Right atrium auricular region (tissue), 2 donors: ENCODE measurements around the gene MIB1. TPM values are rescaled to one million over a fixed set of nuclear protein-coding genes. Genes with fewer than 3 reads are reported as not detected.

Source experiments
- DNase-seq: peaks from one replicate; pipeline ENCODE4 v3.0.0-alpha.2; 2019; ENCODE audit warnings: low spot score
- H3K27ac ChIP-seq, 2 donors: fragments of 200-600 bp; sonication (generic); 1 replicate in 1 of 2; 2 replicates in 1 of 2; pipeline ENCODE4 v1.5.1; 2016 to 2019
- H3K27me3 ChIP-seq, 2 donors: fragments of 200-600 bp; sonication (generic); one replicate each; pipeline versions ENCODE4 v1.5.1 to v1.6.0; 2017 to 2019
- H3K36me3 ChIP-seq: fragments of 200-600 bp; sonication (generic); one replicate; pipeline ENCODE4 v1.5.1; 2016
- H3K4me1 ChIP-seq, 2 donors: fragments of 200-600 bp; sonication (generic); one replicate each; pipeline versions ENCODE4 v1.5.1 to v1.6.0; 2017 to 2019
- H3K4me3 ChIP-seq, 2 donors: fragments of 200-600 bp; sonication (generic); 1 replicate in 1 of 2; 2 replicates in 1 of 2; pipeline ENCODE4 v1.5.1; 2017 to 2019; ENCODE audit warnings: mild to moderate bottlenecking in 1 of 2, moderate library complexity in 1 of 2
- H3K9me3 ChIP-seq, 2 donors: fragments of 200-600 bp; sonication (generic); one replicate each; pipeline ENCODE4 v1.5.1; 2019
- total RNA-seq, 2 donors: library from RNA; depleted of rRNA; stranded (reverse); fragments of >200 nt; gene quantifications; one replicate each; pipeline ENCODE4 v1.1.0, GENCODE V29; 2016
- TF ChIP-seq, protein P1 (sequence below), 2 donors: fragments of 200-600 bp; sonication (generic); IDR thresholded peaks; one replicate each; pipeline ENCODE4 v1.5.1; 2019; ENCODE audit warnings: antibody characterized with exemption in 2 of 2

MIB1 gene
- 10 to 100 TPM; 16.7 to 20.8 TPM for total RNA-seq

DNA sequence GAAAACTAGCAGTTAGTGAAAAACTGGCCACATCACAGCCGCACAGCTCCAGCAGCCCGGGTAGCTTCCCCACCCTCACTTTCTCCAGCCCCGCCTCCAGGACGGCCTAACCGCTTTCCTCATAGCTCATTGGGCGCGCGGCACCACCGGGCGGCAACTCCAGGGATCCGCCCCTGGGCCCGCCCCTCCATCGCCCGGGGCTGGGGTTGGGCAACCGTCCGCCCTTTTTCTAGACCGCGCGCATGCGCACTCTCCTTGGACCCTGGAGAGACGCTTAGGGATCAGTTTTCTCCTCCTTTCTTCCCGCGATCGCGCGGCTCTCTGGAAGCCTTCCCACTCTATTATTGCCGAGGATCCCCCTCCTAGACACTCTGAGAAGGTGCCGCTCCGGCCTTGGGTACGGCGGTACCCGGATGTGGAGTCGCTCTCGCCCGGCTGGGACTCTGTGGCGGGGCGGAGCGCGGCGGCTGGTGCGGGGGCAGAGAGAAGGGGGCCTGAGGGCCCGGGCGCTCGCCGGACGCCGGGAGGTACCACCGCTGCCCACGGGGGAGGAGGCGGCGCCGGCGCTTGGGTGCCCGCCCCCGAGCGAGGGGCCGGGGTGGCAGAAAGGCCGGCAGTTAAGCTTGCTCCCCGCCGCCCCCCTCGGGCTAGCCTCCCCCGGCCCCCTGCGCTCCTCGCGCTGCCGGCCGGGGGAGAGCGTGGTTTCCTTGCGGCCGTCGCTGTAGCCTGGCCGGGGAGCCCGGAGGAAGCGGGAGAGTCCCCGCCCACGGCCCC lies at the start of gene MIB1:
Gene MIB1 (plus strand): TSS at position 255 of the 774 bp plus-strand sequence. CDS start 792 bp downstream, outside the sequence.
- no peaks in the 10 kb centered on the region for H3K27me3 ChIP-seq
- peak; percentile 98 for DNase-seq
- peak within 1 kb of the TSS; percentile 99 for H3K27ac ChIP-seq
- no peaks in the 10 kb centered on the region for H3K36me3 ChIP-seq
- H3K4me1 ChIP-seq = peaks cover 0 to 29% of the 10 kb centered on the region in 2 donors
- peak within 1 kb of the TSS; percentile 98 to 99 for H3K4me3 ChIP-seq
- H3K9me3 ChIP-seq = no peaks in the 10 kb centered on the region
- TF ChIP-seq, protein P1, sequence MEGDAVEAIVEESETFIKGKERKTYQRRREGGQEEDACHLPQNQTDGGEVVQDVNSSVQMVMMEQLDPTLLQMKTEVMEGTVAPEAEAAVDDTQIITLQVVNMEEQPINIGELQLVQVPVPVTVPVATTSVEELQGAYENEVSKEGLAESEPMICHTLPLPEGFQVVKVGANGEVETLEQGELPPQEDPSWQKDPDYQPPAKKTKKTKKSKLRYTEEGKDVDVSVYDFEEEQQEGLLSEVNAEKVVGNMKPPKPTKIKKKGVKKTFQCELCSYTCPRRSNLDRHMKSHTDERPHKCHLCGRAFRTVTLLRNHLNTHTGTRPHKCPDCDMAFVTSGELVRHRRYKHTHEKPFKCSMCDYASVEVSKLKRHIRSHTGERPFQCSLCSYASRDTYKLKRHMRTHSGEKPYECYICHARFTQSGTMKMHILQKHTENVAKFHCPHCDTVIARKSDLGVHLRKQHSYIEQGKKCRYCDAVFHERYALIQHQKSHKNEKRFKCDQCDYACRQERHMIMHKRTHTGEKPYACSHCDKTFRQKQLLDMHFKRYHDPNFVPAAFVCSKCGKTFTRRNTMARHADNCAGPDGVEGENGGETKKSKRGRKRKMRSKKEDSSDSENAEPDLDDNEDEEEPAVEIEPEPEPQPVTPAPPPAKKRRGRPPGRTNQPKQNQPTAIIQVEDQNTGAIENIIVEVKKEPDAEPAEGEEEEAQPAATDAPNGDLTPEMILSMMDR (IDR thresholded peaks at IDR 0.05) = no peak

DNA sequence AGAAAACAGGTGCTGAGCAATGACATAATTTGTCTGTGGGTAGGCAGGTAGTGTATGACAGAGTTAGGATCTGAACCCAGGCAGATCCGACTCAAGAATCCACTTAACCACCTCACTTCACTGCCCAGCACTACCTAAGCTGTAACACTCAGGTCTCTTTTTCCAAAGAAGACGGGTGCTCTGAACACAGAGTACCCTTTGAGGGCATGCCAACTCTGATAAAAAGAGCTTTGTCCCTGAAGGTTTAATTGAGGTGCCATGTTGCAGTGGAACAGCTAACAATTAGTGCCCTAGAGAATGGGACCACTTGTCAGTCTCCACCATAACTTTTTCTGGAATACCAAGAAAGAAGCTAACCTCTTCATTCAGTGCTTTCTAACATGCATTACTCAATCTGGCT lies 47.3 kb upstream of the MIB1 start:
- no peaks in the 10 kb centered on the region for H3K36me3 ChIP-seq
- TF ChIP-seq, protein P1 (IDR thresholded peaks at IDR 0.05) = no peak

DNA sequence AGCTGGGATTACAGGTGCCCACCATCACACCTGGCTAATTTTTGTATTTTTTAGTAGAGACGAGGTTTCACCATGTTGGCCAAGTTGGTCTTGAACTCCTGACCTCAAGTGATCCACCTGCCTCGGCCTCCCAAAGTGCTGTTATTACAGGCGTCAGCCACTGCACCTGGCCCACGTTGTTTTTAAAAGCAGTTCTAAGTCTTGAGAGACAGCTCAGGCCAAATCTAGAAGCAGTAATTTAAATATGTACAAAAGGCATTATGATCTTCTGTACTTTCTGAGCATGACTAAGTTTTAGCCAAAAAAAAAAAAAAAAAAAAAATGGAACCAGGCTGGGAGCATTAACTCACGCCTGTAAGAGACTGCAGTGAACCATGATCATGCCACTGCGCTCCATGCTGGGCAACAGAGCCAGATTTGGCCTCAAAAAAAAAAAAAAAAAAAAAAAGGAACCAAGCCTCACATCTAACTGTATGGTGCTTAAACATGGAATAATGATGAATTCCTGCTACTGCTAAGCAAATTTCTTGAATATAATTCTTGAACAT lies 40.0 kb upstream of the MIB1 start:
- Histone ChIP-seq H3K27ac (no peak overlapping the region), H3K4me1 (peaks cover 0 to 17% of the 10 kb centered on the region in 2 donors), H3K4me3 (no peak overlapping the region), H3K27me3 (no peaks in the 10 kb centered on the region), H3K36me3 (no peaks in the 10 kb centered on the region), H3K9me3 (no peaks in the 10 kb centered on the region)
- no peak for DNase-seq
- TF ChIP-seq, protein P1 (IDR thresholded peaks at IDR 0.05) = no peak

More for the DNA sequence above, 47.3 kb upstream of the MIB1 start:
- H3K4me1 ChIP-seq = no peaks in the 10 kb centered on the region
- H3K27me3 ChIP-seq = no peaks in the 10 kb centered on the region
- peaks cover 0 to 12% of the 10 kb centered on the region in 2 donors for H3K9me3 ChIP-seq
- no peak overlapping the region for H3K4me3 ChIP-seq
- no peak overlapping the region for H3K27ac ChIP-seq
- no peak for DNase-seq

DNA sequence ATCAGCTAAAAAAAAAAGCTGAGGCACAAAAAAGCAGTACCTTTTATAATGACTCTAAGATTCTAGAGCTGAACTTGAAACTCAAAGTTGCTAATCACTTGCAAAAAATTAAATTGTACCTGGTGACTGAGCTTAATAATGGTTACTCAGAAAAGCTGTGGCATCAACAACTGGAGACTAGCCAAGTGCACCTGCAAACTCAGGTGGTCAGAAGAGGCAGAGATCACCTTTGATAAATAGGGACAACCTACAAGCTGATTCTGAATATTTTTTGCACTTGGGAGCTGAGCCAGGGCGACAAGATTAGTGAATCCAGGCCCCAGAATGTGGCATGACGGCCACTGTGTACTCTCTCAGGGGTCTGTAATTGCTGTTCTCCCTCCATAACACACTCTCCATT lies 39.0 kb upstream of the MIB1 start:
- no peaks in the 10 kb centered on the region for H3K36me3 ChIP-seq
- TF ChIP-seq, protein P1 (IDR thresholded peaks at IDR 0.05) = no peak
- no peak for DNase-seq
- no peaks in the 10 kb centered on the region for H3K27me3 ChIP-seq
- no peak overlapping the region for H3K4me3 ChIP-seq
- no peaks in the 10 kb centered on the region for H3K9me3 ChIP-seq
- H3K27ac ChIP-seq = no peak overlapping the region
- peaks cover 0 to 17% of the 10 kb centered on the region in 2 donors for H3K4me1 ChIP-seq

DNA sequence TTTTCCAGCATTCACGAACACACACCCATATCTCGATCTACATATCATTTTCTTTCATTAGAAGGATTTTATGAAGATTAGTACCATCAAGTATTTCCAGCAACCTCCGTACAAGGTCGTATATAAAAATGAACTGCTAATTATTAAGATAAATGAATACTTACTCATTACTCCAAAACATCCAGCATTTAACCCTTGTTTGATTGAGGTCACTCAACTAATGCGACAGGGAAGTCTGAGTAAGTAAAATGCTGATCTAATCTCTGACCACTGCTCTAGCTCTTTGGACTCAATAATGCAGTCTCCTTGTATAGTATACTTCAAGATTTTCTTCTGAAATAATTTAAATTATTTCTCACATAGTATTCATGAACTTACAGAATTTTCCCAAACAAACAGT lies 38.0 kb upstream of the MIB1 start:
- no peaks in the 10 kb centered on the region for H3K9me3 ChIP-seq
- no peaks in the 10 kb centered on the region for H3K36me3 ChIP-seq
- H3K27ac ChIP-seq = no peak overlapping the region
- H3K4me3 ChIP-seq = no peak overlapping the region
- H3K27me3 ChIP-seq = no peaks in the 10 kb centered on the region
- H3K4me1 ChIP-seq = peaks cover 0 to 17% of the 10 kb centered on the region in 2 donors
- TF ChIP-seq, protein P1 (IDR thresholded peaks at IDR 0.05) = no peak
- no peak for DNase-seq
